ENCODE results near the gene KIAA0586. TPM values are rescaled to one million over a fixed set of nuclear protein-coding genes. Genes with fewer than 3 reads are reported as not detected.
"Not testable (repeated sequence)": the region's sequence is repeated elsewhere in the genome, so short reads cannot be mapped to it uniquely, and the experiment has no call there.

KIAA0586 gene
- polyA plus RNA-seq, 1 experiment, result 9.4 TPM

DNA sequence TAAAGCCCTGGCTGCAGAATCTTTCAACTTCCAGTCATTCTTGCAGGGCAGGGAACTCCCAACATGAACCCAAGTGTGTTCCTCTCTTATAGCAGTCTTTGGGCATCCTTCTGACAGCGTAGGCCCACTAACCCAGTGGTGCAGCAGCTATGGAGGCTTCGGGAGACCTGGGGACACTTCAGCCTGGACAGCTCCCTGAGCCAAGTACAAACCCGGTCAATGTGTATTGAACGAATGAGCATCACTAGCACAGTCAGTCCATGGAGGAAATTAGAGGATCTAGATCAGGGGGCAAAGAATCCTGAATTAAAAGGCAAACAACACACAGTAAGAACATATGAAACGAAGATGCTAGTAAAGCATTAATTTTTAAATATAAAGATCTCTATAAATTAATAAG, 41.8 kb downstream of the KIAA0586 start:
- POLR2A ChIA-PET, result no interaction called here
- Histone ChIP-seq H3K36me3 (ENCODE audit: control insufficient read depth, insufficient read depth, low read length) (no peaks in the 10 kb centered on the region), H3K4me3 (ENCODE audit: low read depth, low read length) (no peak overlapping the region), H3K27me3 (ENCODE audit: control insufficient read depth, insufficient read depth, low read length) (no peaks in the 10 kb centered on the region)
- CTCF ChIA-PET, result no interaction called here
- TF ChIP-seq, protein P1, sequence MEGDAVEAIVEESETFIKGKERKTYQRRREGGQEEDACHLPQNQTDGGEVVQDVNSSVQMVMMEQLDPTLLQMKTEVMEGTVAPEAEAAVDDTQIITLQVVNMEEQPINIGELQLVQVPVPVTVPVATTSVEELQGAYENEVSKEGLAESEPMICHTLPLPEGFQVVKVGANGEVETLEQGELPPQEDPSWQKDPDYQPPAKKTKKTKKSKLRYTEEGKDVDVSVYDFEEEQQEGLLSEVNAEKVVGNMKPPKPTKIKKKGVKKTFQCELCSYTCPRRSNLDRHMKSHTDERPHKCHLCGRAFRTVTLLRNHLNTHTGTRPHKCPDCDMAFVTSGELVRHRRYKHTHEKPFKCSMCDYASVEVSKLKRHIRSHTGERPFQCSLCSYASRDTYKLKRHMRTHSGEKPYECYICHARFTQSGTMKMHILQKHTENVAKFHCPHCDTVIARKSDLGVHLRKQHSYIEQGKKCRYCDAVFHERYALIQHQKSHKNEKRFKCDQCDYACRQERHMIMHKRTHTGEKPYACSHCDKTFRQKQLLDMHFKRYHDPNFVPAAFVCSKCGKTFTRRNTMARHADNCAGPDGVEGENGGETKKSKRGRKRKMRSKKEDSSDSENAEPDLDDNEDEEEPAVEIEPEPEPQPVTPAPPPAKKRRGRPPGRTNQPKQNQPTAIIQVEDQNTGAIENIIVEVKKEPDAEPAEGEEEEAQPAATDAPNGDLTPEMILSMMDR (IDR thresholded peaks at IDR 0.05; ENCODE audit: insufficient read depth, low read depth, low read length), result no peak
- DNase-seq (ENCODE audit: low read depth), result no peak

DNA sequence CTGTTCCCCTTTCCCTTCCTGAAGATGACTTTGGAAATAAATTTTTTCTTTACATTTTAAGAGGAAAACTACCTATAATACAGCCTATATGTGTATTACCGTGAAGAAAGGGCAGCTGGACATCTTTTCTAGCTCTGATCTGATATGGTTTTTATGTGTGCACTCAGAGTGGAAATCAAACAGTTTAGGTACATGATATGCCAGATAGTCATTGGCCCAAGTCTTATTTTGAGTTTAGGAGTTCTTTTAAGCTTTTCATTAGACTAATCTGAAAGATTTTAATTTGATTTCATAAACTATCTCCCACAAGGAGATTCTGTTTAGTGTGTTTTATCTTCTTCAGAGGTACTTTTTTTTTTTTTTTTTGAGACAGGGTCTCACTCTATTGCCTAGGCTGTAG, 48.8 kb downstream of the KIAA0586 start:
- POLR2A ChIA-PET, result no interaction called here
- H3K27me3 ChIP-seq (ENCODE audit: control insufficient read depth, insufficient read depth, low read length), result no peaks in the 10 kb centered on the region
- H3K4me3 ChIP-seq (ENCODE audit: low read depth, low read length), result no peak overlapping the region
- no peak for DNase-seq (ENCODE audit: low read depth)
- H3K36me3 ChIP-seq (ENCODE audit: control insufficient read depth, insufficient read depth, low read length), result 0 out of 2 replicates have a peak, but pooled peaks cover 2% of the 10 kb centered on the region
- TF ChIP-seq, protein P1 (IDR thresholded peaks at IDR 0.05; ENCODE audit: insufficient read depth, low read depth, low read length), result no peak
- CTCF ChIA-PET, result no interaction called here

DNA sequence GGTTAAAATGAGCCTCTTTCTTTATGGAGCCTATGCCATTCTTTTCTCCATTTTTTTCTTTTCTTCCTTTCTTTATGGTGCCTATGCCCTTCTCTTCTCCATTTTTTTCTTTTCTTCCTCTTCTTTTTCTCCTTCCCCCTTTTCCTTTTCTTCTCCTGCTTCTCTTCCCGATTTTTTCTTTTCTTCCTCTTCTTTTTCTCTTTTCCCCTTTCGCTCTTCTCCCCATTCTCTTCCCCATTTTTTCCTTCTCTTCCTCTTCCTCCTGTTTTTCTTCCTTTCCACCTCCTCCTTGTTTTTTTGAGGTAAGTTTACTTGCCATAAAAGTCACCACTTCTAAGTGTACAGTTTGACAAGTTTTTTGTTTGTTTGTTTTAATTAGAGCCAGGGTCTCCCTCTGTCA, 50.1 kb downstream of the KIAA0586 start:
- no peaks in the 10 kb centered on the region for H3K27me3 ChIP-seq (ENCODE audit: control insufficient read depth, insufficient read depth, low read length)
- H3K36me3 ChIP-seq (ENCODE audit: control insufficient read depth, insufficient read depth, low read length), result 0 out of 2 replicates have a peak, but pooled peaks cover 2% of the 10 kb centered on the region
- TF ChIP-seq, protein P1 (IDR thresholded peaks at IDR 0.05; ENCODE audit: insufficient read depth, low read depth, low read length), result no peak
- CTCF ChIA-PET, result no interaction called here
- POLR2A ChIA-PET, result no interaction called here
- no peak for DNase-seq (ENCODE audit: low read depth)
- H3K4me3 ChIP-seq (ENCODE audit: low read depth, low read length), result no peak overlapping the region

DNA sequence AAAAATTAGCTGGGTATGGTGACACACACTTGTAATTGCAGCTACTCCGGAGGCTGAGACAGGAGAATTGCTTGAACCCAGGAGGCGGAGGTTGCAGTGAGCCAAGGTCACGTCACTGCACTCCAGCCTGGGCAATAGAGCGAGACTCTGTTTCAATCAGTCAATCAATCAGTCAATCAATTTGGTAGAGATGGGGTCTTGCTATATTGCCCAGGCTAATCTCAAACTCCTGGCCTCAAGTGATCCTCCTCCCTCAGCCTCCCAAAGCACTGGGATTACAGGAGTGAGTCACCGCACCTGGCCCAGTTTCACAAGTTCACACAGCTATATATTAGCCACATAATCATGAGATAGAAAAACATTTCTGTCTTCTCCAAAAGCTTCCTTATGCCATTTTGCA, 50.8 kb downstream of the KIAA0586 start:
- H3K4me3 ChIP-seq (ENCODE audit: low read depth, low read length); DNase-seq (ENCODE audit: low read depth); POLR2A ChIA-PET; CTCF ChIA-PET; H3K36me3 ChIP-seq (ENCODE audit: control insufficient read depth, insufficient read depth, low read length); H3K27me3 ChIP-seq (ENCODE audit: control insufficient read depth, insufficient read depth, low read length): not testable (repeated sequence)

DNA sequence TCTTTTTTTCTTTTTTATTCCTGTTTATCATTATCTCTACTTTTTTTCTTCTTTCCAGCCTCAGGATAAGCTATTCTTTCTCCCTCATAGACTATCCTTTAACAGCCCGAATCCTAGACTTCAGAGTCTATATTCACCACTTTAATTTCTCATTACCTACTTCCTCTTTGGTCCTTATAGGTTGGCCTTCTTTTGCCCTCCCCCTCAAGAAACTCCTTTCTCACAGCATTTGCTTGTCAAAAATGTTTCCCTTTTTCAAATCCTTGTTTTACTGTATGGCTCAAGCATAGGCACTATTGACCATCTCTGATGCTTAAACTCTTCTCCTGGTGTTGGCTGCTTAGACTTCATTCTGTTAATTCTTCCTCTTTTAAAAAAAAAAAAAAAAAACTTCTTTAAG, 52.5 kb downstream of the KIAA0586 start:
- TF ChIP-seq, protein P1 (IDR thresholded peaks at IDR 0.05; ENCODE audit: insufficient read depth, low read depth, low read length), result no peak
- Histone ChIP-seq H3K27me3 (ENCODE audit: control insufficient read depth, insufficient read depth, low read length) (no peaks in the 10 kb centered on the region), H3K36me3 (ENCODE audit: control insufficient read depth, insufficient read depth, low read length) (0 out of 2 replicates have a peak, but pooled peaks cover 2% of the 10 kb centered on the region), H3K4me3 (ENCODE audit: low read depth, low read length) (no peak overlapping the region)
- ChIA-PET POLR2A (no interaction called here), CTCF (no interaction called here)
- no peak for DNase-seq (ENCODE audit: low read depth)

DNA sequence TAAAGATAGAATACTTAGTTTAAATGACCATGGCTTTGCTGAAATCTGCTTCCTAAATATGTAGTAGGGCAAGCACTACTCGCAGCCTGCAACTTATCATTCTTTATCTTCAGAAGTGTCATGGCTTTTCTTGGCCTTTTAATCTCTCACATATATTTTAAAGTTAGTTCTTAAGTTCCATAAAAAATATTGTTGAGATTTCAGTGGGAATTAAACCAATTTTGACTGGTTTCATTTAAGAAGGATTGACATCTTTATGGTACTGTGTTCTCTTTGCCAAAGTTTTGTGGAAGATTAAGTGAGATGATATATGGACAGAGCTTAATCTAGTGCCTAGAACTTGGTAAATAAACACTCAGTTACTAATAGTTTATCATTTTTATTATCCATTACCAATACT, 56.7 kb downstream of the KIAA0586 start:
- Histone ChIP-seq H3K27me3 (ENCODE audit: control insufficient read depth, insufficient read depth, low read length) (no peaks in the 10 kb centered on the region), H3K36me3 (ENCODE audit: control insufficient read depth, insufficient read depth, low read length) (no peaks in the 10 kb centered on the region), H3K4me3 (ENCODE audit: low read depth, low read length) (no peak overlapping the region)
- TF ChIP-seq, protein P1 (IDR thresholded peaks at IDR 0.05; ENCODE audit: insufficient read depth, low read depth, low read length), result no peak
- CTCF ChIA-PET, result no interaction called here
- DNase-seq (ENCODE audit: low read depth), result no peak
- POLR2A ChIA-PET, result no interaction called here
